Sigmoid colon (tissue), 7 donors: ENCODE measurements around the gene GRIK5. TPM values are rescaled to one million over a fixed set of nuclear protein-coding genes. Genes with fewer than 3 reads are reported as not detected.

Source experiments
- DNase-seq: peaks from one replicate; pipeline ENCODE4 v3.0.0-alpha.2; 2019
- H3K27ac ChIP-seq, 4 donors: fragments of 200-600 bp; sonication (generic); one replicate each; pipeline ENCODE4 v1.5.1; 2016 to 2019; ENCODE audit warnings: mild to moderate bottlenecking in 1 of 4
- H3K27me3 ChIP-seq, 3 donors: fragments of 200-600 bp; sonication (generic); one replicate each; pipeline ENCODE4 v1.5.1; 2019; ENCODE audit warnings: mild to moderate bottlenecking in 1 of 3
- H3K36me3 ChIP-seq, 4 donors: fragments of 200-600 bp; sonication (generic); one replicate each; pipeline ENCODE4 v1.5.1; 2016 to 2019
- H3K4me1 ChIP-seq, 4 donors: fragments of 200-600 bp; sonication (generic); one replicate each; pipeline ENCODE4 v1.5.1; 2017 to 2019
- H3K4me3 ChIP-seq, 4 donors: fragments of 200-600 bp; sonication (generic); one replicate each; pipeline ENCODE4 v1.5.1; 2017 to 2019; ENCODE audit warnings: mild to moderate bottlenecking in 2 of 4, moderate library complexity in 1 of 4
- H3K9me3 ChIP-seq, 4 donors: fragments of 200-600 bp in 3 of 4; sonication (generic) in 3 of 4; one replicate each; pipeline versions ENCODE4 v1.5.1 to v1.6.1; 2013 to 2019
- EP300 ChIP-seq, 4 donors: sonication (generic); formaldehyde crosslinking; IDR thresholded peaks; one replicate each; pipeline ENCODE4 v1.6.1; 2017; ENCODE audit warnings: antibody characterized with exemption in 4 of 4
- POLR2A ChIP-seq, 2 donors: fragments of 450-650 bp; IDR thresholded peaks; one replicate each; pipeline ENCODE4 v1.6.1; 2016; ENCODE audit warnings: antibody characterized with exemption in 2 of 2, mild to moderate bottlenecking in 2 of 2, moderate library complexity in 2 of 2
- POLR2AphosphoS5 ChIP-seq, 4 donors: sonication (generic); formaldehyde crosslinking; IDR thresholded peaks; one replicate each; pipeline ENCODE4 v1.6.1; 2017; ENCODE audit warnings: antibody characterized with exemption in 4 of 4
- WGBS, 2 donors: extraction: QIAGEN DNeasy Blood & Tissue Kit; methylation state at CpG; one replicate each; pipeline ENCODE4 v1.1.7; 2013; 5-methylcytosine and 5-hydroxymethylcytosine counted together
- intact Hi-C: fragments of 100-400 bp; cut with DNase I; formaldehyde crosslinking; loops from one replicate; pipeline ENCODE4 v1.15.1; 2023
- polyA plus RNA-seq, 3 donors: library from polyadenylated mRNA; stranded (reverse); fragments of 200-250 nt; gene quantifications; one replicate each; pipeline ENCODE4 v1.2.3, GENCODE V29; 2013
- total RNA-seq, 4 donors: library from RNA; depleted of rRNA; stranded (reverse); fragments of >200 nt; gene quantifications; one replicate each; pipeline ENCODE4 v1.1.0, GENCODE V29; 2016
- TF ChIP-seq, protein P1 (sequence below), 4 experiments: fragments of 450-650 bp in 3 of 4; fragments of 200-600 bp in 1 of 4; IDR thresholded peaks; one replicate each; pipeline ENCODE4 v1.5.1; 2016 to 2019; ENCODE audit warnings: antibody characterized with exemption in 4 of 4, mild to moderate bottlenecking in 3 of 4, moderate library complexity in 2 of 4
- donor health status: healthy with polysubstance abuse.
- donor health status: Bipolar disorder and iron deficiency.
- donor health status: healthy.

GRIK5 gene
- total and polyA plus RNA-seq, 7 donors: under 0.01 to 23.3 (median 10.3) TPM; not detected in 1

DNA sequence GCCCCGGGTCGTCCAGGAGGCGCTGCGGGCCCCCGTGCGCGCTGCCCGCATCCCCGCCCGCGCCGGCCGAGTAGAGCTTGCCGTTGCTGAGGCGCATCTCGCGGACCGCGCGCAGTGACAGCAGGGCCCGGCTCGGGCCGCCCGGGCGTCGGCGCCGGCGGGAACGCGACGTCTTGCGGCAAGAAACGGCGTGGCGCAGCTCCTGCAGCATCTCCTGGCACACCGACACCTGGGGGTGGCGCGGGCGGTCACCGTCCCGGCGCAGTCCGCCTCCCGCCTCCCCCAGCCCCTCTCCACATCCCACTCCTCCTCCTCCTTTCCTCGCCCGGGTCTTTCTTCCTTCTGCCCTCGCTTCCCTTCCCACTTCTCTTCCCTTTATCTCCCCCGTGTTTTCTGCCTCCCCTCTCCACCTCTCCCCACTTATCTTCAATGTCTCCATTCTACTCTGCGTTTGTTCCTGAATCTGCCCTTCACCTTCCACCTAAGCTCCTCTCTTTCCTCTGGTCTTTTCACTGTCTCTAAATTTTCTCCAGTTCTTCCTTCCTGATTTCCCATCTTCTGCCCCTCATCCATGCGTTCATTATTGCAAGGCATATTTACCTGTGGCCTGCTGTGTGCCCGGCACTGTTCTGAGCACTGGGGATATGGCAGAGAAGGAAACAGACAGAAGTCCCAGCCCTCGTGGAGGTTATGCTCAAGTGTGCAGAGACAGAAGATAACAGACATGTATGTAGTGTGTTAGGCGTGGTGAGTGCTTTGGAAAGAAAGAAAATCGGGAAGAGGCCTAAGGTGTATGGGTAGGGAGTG is 70.7 kb downstream of the GRIK5 start:
- Histone ChIP-seq H3K36me3 (peaks cover 0 to 9% (median 0%) of the 10 kb centered on the region in 4 donors), H3K4me3 (peak overlapping the region in 1 of 4 donors; percentile 19), H3K4me1 (peaks cover 0 to 26% (median 22%) of the 10 kb centered on the region in 4 donors), H3K9me3 (no peaks in the 10 kb centered on the region), H3K27me3 (peaks cover 22 to 88% (median 55%) of the 10 kb centered on the region in 3 donors), H3K27ac (no peak overlapping the region)
- TF ChIP-seq, protein P1, sequence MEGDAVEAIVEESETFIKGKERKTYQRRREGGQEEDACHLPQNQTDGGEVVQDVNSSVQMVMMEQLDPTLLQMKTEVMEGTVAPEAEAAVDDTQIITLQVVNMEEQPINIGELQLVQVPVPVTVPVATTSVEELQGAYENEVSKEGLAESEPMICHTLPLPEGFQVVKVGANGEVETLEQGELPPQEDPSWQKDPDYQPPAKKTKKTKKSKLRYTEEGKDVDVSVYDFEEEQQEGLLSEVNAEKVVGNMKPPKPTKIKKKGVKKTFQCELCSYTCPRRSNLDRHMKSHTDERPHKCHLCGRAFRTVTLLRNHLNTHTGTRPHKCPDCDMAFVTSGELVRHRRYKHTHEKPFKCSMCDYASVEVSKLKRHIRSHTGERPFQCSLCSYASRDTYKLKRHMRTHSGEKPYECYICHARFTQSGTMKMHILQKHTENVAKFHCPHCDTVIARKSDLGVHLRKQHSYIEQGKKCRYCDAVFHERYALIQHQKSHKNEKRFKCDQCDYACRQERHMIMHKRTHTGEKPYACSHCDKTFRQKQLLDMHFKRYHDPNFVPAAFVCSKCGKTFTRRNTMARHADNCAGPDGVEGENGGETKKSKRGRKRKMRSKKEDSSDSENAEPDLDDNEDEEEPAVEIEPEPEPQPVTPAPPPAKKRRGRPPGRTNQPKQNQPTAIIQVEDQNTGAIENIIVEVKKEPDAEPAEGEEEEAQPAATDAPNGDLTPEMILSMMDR (IDR thresholded peaks at IDR 0.05): no peak
- 7 to 13% methylated on average over 55 of the region's 55 CpGs for WGBS, 2 donors
- no peak for DNase-seq
- intact Hi-C loops: loop anchor here (2.0 kb wide), 1 partner anchor 36 kb away; no protein-coding TSS in a partner anchor

DNA sequence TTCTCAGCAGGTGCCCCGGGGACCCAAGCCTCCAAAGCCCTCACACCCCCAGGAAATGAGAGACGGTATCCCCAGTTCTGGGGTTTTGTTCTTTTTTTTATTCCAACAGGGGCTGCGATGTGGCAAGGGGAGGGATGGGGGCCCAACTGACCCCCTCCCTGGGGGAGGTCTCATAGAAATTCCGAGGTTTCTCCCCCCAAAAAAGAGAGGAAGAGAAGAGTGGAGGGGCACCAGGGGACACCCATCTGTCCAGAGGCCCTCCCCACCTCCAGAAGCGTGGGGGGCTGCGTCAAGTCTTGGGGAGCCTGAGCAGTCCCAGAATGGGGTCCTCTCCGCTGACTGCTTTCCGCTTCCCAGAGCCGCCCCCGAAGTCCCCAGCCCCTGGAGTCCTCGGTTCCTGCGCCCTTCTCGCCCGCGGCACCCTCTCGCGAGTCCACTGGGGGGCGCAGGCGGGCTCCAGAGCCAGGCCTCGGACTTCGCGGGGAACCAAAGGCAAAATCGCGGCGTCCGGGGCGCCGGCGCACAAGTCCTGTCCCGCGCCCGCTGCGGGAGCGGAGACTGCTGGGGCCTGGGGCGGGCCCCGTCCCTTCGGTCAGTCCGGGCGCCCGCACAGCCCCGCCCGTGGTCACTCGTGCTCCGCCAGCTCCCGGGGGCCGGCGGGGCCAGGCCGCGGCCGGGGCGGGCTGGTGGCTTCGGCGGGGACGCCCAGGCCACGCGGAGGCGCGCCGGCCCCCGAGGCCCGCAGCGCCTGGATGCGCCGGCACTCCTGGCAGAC is 71.6 kb downstream of the GRIK5 start:
- no peak for DNase-seq
- peak overlapping the region in 2 of 4 donors; percentile 17 to 19 for H3K4me3 ChIP-seq
- H3K4me1 ChIP-seq: peaks cover 0 to 35% (median 31%) of the 10 kb centered on the region in 4 donors
- H3K9me3 ChIP-seq: no peaks in the 10 kb centered on the region
- WGBS, 2 donors: 2 to 3% methylated on average over 64 of the region's 64 CpGs
- peaks cover 30 to 91% (median 64%) of the 10 kb centered on the region in 3 donors for H3K27me3 ChIP-seq
- intact Hi-C loops: loop anchor here (2.0 kb wide), 1 partner anchor 36 kb away; no protein-coding TSS in a partner anchor
- TF ChIP-seq, protein P1 (IDR thresholded peaks at IDR 0.05): peak in 3 of 4 experiments; percentile 28 to 58 (median 57)
- TF ChIP-seq EP300 (IDR thresholded peaks at IDR 0.05): no peak
- H3K27ac ChIP-seq: no peak overlapping the region
- H3K36me3 ChIP-seq: peaks cover 0 to 7% (median 0%) of the 10 kb centered on the region in 4 donors

DNA sequence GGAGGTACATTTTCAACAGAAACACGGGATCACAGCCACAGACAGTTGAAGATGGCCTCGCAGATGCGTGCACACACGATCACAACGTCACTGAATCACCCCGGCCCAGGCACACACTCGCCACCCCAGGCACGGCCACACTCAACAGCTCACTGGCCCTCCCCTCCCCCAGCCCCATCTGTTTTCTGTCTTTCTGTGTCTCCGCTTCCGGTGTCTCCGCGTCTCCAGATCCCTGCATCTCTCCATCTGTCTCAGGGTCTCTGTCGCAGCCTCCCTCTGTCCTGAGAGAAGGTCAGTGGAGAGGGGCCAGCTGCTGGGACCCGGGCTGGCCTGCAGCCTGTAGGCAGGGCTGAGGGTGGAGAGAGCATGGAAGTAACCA is 72.2 kb downstream of the GRIK5 start:
- H3K27me3 ChIP-seq: peaks cover 36 to 93% (median 69%) of the 10 kb centered on the region in 3 donors
- H3K36me3 ChIP-seq: peaks cover 0 to 4% (median 0%) of the 10 kb centered on the region in 4 donors
- 4 to 15% methylated on average over 14 of the region's 14 CpGs for WGBS, 2 donors
- H3K9me3 ChIP-seq: no peaks in the 10 kb centered on the region
- TF ChIP-seq POLR2AphosphoS5 (IDR thresholded peaks at IDR 0.05) (no peak), POLR2A (IDR thresholded peaks at IDR 0.05) (no peak), EP300 (IDR thresholded peaks at IDR 0.05) (no peak)
- TF ChIP-seq, protein P1 (IDR thresholded peaks at IDR 0.05): no peak
- H3K4me1 ChIP-seq: peaks cover 0 to 37% (median 34%) of the 10 kb centered on the region in 4 donors
- no peak for DNase-seq
- no peak overlapping the region for H3K27ac ChIP-seq
- H3K4me3 ChIP-seq: no peak overlapping the region
- intact Hi-C loops: loop anchor here (2.0 kb wide), 1 partner anchor 37 kb away; no protein-coding TSS in a partner anchor

DNA sequence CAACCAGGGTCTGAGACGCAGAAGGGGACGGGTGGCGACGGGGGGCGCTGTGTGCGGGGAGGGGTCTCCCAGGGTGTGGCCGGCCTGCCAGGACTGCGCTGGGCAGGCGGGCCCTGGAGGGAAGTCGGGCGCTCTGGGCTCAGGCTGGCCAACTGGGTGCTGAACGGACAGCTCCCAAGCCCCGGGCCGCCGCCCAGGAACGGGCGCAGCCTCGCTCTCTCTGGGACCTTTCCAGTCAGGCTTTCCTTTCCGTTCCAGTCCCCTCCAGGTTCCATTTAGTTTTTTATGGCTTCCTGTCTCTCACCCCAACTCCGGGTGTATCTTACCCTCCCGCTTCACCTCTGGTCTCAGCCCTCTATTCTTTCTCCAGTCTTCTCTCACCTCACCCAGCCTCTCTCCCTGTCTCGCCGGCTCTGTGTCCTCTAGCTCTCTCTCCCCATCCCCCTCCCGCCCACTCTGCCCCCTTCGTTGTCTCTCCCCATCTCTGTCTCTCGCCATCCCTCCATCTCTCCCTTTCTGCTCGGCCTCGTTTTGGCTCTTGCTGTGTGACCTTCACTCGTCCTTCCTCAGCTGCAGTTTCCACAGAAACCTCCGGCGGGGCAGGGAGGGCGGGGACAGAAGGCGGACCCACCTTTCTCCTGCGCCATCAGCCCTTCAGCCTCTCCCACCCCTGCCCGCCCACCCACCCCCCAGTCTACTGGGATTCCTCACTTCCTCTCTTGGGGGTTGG is 72.7 kb downstream of the GRIK5 start:
- H3K4me1 ChIP-seq: peaks cover 0 to 37% (median 34%) of the 10 kb centered on the region in 4 donors
- H3K27me3 ChIP-seq: peaks cover 36 to 97% (median 74%) of the 10 kb centered on the region in 3 donors
- peaks cover 0 to 3% (median 0%) of the 10 kb centered on the region in 4 donors for H3K36me3 ChIP-seq
- intact Hi-C loops: no loop called here
- no peaks in the 10 kb centered on the region for H3K9me3 ChIP-seq
- H3K4me3 ChIP-seq: no peak overlapping the region
- DNase-seq: no peak
- 2 to 3% methylated on average over 35 of the region's 35 CpGs for WGBS, 2 donors
- TF ChIP-seq EP300 (IDR thresholded peaks at IDR 0.05) (no peak), POLR2AphosphoS5 (IDR thresholded peaks at IDR 0.05) (no peak), POLR2A (IDR thresholded peaks at IDR 0.05) (no peak)
- TF ChIP-seq, protein P1 (IDR thresholded peaks at IDR 0.05): no peak
- H3K27ac ChIP-seq: no peak overlapping the region
